Measurements from ENCODE around the gene PIP5KL1. TPM values are rescaled to one million over a fixed set of nuclear protein-coding genes. Genes with fewer than 3 reads are reported as not detected.

Gene PIP5KL1
- total and polyA plus RNA-seq, 9 donors = 0.10 to 4.0 (median 1.9) TPM

DNA sequence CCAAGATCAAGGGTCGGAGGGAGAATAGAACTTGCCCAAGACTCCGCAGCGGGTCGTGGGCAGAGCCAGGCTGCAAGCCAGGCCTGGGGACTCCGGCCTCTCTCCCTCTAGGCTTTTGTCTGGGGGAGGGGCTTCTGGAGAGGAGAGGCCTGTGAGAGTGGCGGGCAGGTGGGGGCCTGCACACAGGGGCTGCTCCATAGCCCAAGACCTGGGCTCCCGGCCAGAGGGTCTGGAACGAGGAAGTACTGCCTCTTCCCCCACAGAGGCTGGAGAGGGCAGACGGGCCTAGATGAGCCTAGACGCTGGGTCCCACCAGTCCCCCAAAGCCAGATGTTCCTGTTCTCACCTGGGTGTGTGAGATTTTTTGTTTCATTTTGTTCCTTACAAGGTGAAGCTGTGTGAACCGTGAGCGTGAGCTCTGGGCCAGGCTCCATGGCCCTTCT is 26.0 kb downstream of the PIP5KL1 start:
- peak; percentile 73 to 90 (median 84) for DNase-seq

GRCh38 chr9:127903557-127904475 is 26.8 kb downstream of the PIP5KL1 start:
- peak; percentile 53 to 75 (median 71) for DNase-seq
- 36 to 44% (median 40%) methylated on average over 17 of the region's 17 CpGs for WGBS, 3 donors
- Histone ChIP-seq H3K4me1 (ENCODE audit: insufficient read depth) (peaks cover 27% of the 10 kb centered on the region), H3K36me3 (no peaks in the 10 kb centered on the region), H3K4me3 (no peak overlapping the region), H3K27ac (peak overlapping the region; percentile 13 to 86), H3K9me3 (no peaks in the 10 kb centered on the region), H3K27me3 (no peaks in the 10 kb centered on the region)
- intact Hi-C loops (cut with DNase I) = no loop called here
- TF ChIP-seq POLR2A (IDR thresholded peaks at IDR 0.05) (no peak), EP300 (IDR thresholded peaks at IDR 0.05) (no peak)
- TF ChIP-seq, protein P1, sequence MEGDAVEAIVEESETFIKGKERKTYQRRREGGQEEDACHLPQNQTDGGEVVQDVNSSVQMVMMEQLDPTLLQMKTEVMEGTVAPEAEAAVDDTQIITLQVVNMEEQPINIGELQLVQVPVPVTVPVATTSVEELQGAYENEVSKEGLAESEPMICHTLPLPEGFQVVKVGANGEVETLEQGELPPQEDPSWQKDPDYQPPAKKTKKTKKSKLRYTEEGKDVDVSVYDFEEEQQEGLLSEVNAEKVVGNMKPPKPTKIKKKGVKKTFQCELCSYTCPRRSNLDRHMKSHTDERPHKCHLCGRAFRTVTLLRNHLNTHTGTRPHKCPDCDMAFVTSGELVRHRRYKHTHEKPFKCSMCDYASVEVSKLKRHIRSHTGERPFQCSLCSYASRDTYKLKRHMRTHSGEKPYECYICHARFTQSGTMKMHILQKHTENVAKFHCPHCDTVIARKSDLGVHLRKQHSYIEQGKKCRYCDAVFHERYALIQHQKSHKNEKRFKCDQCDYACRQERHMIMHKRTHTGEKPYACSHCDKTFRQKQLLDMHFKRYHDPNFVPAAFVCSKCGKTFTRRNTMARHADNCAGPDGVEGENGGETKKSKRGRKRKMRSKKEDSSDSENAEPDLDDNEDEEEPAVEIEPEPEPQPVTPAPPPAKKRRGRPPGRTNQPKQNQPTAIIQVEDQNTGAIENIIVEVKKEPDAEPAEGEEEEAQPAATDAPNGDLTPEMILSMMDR (IDR thresholded peaks at IDR 0.05) = no peak

More for the DNA sequence above, 26.0 kb downstream of the PIP5KL1 start:
- no peaks in the 10 kb centered on the region for H3K9me3 ChIP-seq
- intact Hi-C loops (cut with DNase I) = no loop called here
- peaks cover 27% of the 10 kb centered on the region for H3K4me1 ChIP-seq (ENCODE audit: insufficient read depth)
- no peaks in the 10 kb centered on the region for H3K27me3 ChIP-seq
- TF ChIP-seq, protein P1 (IDR thresholded peaks at IDR 0.05) = no peak
- TF ChIP-seq POLR2A (IDR thresholded peaks at IDR 0.05) = no peak
- TF ChIP-seq EP300 (IDR thresholded peaks at IDR 0.05) = no peak
- H3K4me3 ChIP-seq = no peak overlapping the region
- H3K36me3 ChIP-seq = no peaks in the 10 kb centered on the region
- peak overlapping the region; percentile 13 to 86 for H3K27ac ChIP-seq
- WGBS, 3 donors = 9 to 14% (median 12%) methylated on average over 12 of the region's 12 CpGs

- TF ChIP-seq, protein P1 (IDR thresholded peaks at IDR 0.05) = no peak
- peak; percentile 55 for TF ChIP-seq POLR2A (IDR thresholded peaks at IDR 0.05)
- Histone ChIP-seq H3K27me3 (no peaks in the 10 kb centered on the region), H3K9me3 (no peaks in the 10 kb centered on the region), H3K4me1 (ENCODE audit: insufficient read depth) (peaks cover 33% of the 10 kb centered on the region), H3K36me3 (no peaks in the 10 kb centered on the region), H3K4me3 (peak within 1 kb of the TSS; percentile 82), H3K27ac (peak within 1 kb of the TSS; percentile 74 to 97)
- 0 to 1% (median 1%) methylated on average over 33 to 89 of the region's 89 CpGs for WGBS, 3 donors
- intact Hi-C loops (cut with DNase I) = no loop called here
- DNase-seq = peak; percentile 77 to 87 (median 84)
Measured at GRCh38 chr9:127899128-127899943, 31.2 kb downstream of the PIP5KL1 start, which contains the start of gene ST6GALNAC6. Gene ST6GALNAC6 (minus strand): TSS chr9:127899603. CDS start chr9:127897981, 1,622 bp downstream.

DNA sequence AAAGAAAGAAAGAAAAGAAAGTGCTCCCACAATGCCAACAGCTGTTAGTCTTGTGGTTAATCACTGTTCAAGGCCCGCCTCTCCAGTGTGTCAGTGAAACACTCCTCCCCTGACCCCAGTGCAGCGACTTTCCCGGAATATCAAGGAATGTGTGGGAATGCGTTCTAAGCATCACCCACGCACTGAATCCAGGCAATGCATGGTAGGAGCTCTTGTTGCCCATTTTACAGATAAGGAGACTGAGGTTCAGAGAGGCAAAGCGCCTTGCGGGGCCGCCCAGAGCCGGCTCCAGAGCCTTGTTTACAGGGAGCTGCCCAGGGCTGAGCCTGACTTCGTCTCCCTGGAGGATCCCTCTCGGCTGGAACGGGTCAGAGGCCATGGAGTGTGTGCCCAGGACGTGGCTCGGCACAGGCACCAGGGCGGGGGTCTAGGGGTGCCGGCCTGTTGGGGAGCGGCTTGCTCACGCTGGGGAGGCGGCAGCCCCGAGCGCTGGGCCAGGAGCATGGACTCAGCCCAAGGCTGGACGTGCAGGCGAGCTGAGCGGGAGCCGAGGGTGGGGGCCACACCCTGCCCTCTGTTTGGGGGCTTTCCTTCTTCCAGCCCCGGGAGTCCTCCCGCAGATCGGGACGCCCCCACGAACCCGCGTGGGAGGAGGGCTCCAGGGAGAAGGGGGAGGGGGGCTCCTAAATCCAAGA is 32.0 kb downstream of the PIP5KL1 start:
- Histone ChIP-seq H3K27me3 (no peaks in the 10 kb centered on the region), H3K9me3 (no peaks in the 10 kb centered on the region), H3K27ac (peak overlapping the region; percentile 74 to 97), H3K36me3 (no peaks in the 10 kb centered on the region), H3K4me3 (peak overlapping the region; percentile 82), H3K4me1 (ENCODE audit: insufficient read depth) (peaks cover 26% of the 10 kb centered on the region)
- DNase-seq = peak; percentile 75 to 85 (median 80)
- 1 to 2% (median 1%) methylated on average over 26 to 32 of the region's 32 CpGs for WGBS, 3 donors
- no peak for TF ChIP-seq POLR2A (IDR thresholded peaks at IDR 0.05)
- TF ChIP-seq, protein P1 (IDR thresholded peaks at IDR 0.05) = no peak
- TF ChIP-seq EP300 (IDR thresholded peaks at IDR 0.05) = peak; percentile 61
- intact Hi-C loops (cut with DNase I) = no loop called here

Data from ovary (tissue), 9 donors.